Tongue (tissue), 2 donors: ENCODE data around the gene MAPRE3. TPM values are rescaled to one million over a fixed set of nuclear protein-coding genes. Genes with fewer than 3 reads are reported as not detected.

ENCODE experiments used
- DNase-seq: peaks from one replicate; pipeline ENCODE4 v3.0.0-alpha.2; 2015
- total RNA-seq: library from RNA; depleted of rRNA; stranded (reverse); fragments of >200 nt; gene quantifications from one replicate; pipeline ENCODE4 v1.2.3, GENCODE V29; 2014

The MAPRE3 gene
- total RNA-seq, 1 donor from 2014 or later = 4.0 TPM

GRCh38 chr2:27042159-27042661 is 71.8 kb downstream of the MAPRE3 start:
- no peak for DNase-seq

- no peak for DNase-seq
These were observed 72.7 kb downstream of the MAPRE3 start for GRCh38 chr2:27042985-27043634.

DNA sequence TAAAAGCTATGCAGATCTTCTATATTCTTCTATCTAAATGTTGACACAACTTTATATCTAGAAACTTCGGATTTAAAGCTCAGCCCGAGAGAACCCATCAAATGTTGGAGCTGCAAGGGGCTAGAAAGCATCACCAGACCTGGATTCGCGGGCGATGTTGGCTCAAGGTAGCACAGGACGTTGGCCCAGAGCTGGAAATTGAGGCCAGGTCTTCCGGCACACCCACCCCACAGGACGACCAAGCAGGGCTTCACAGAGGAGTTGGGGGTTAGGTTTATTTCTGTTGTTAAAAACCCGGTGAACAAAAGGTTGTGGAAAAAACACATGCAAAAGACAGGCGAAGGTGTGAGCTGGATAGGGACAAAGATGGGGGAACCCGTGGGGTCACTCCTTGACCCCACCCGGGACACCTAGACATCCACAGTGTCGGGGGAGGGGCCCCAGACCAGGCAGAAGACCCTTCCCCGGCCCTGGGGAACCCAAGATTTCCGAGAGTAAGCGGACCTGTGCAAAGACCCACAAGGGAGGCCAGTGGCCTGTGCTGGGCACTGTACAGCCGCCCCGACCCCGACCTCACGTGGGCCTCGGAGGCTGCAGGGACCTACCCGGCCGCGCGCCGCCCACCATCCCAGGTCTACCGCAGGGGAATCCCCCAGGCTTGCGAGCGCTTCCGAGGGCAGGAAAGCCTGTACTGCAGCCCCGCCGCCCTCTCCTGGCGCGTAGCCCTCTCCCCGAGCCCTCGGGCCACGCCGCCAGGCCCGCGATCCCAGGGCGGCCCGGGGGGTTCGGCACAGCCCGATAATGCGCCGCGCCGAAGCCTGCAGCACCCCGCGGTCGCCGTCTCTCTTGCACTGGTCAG is 79.2 kb downstream of the MAPRE3 start:
- peak; percentile 57 for DNase-seq

GRCh38 chr2:27050281-27050995 is 80.0 kb downstream of the MAPRE3 start:
- DNase-seq = peak; percentile 99

DNA sequence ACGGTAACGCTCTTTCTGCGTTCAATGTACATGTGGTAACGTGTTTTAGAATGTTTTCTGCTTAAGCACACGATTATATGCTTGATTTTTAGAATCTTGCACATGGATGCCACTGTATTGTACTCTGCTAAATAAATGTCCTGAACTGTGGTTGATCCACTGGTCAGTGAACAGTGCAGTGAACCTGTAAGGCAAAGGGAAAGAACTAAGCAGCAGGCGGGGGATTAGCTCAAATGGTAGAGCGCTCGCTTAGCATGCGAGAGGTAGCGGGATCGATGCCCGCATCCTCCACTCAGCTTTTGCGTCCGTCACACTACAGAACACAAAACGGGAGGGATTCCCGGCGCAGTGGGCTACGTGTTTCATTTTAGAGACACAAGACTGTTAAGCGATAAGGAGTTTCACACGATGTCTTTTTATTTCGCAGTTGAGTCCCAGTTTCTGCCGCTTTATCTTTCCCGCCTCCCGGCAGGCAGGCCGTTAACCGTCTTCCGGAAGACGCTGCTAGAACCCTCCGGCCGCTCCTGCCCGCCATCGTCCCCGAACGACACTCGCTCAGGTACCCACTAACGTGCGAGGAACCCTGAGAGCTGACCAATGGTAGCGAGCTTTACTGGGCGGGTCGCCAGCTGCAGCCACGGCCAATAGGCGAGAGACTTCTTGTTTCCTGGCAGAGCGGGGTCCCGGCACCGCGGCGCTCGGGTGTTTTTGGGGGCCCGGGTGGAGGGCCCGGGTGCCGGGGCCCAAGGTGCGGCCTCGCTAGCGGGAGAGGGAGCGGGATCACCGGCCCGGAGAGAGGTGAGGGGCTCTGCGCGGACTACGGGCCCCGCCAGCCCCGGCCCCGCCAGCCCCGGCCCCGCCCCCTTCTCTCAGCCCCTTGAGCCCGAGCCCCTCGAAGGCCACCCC is 80.8 kb downstream of the MAPRE3 start, which contains the start of gene AGBL5:
TSS of gene AGBL5 (plus strand) at position 673 of the 906 bp plus-strand sequence. CDS start 1,291 bp downstream, outside the sequence.
- peak; percentile 97 for DNase-seq

DNA sequence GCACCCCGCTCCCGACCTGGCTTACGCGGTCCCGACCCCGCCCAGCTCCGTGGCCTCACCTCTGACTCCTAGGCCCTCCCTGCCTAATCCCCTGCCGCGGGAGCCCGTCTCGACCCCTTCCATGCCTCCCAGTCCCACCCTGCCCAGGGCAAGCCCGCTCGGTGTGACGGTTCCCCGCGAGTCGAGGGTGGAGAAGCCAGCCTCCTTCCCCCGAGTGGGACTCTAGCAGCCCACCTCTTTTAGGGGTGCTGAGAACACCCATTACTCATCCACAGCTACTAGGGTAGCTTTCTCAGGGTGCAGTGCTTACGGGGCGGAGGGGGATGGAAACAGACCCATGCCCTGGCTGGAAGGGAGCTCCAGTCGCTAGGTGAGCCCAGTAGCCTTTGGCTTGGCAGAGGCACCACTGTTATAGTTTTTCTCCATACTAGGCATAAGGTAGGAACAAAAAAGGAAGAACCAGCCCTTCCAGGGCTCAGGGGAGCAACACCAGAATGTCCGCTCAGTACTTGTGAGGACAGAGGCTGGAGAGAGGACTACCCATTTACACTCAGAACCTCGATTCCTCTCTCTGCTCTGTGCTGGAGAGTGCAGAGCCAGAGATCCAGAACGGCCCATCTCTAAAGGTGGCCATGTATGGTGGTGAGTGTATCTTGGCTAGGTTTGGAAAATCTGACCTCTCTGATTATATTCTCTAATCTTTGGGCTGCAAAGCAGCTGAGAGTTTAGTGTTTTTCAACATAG is 81.6 kb downstream of the MAPRE3 start:
- no peak for DNase-seq

GRCh38 chr2:27053321-27053720 is 82.9 kb downstream of the MAPRE3 start:
- no peak for DNase-seq

- DNase-seq = no peak
These were observed 83.3 kb downstream of the MAPRE3 start for GRCh38 chr2:27053776-27054175.

- no peak for DNase-seq
These were observed 84.3 kb downstream of the MAPRE3 start for GRCh38 chr2:27054721-27055120.

- DNase-seq = no peak
These were observed 86.7 kb downstream of the MAPRE3 start for GRCh38 chr2:27057184-27057583.

- no peak for DNase-seq
These were observed 87.8 kb downstream of the MAPRE3 start for GRCh38 chr2:27058210-27058609.

GRCh38 chr2:27059141-27059820 is 88.8 kb downstream of the MAPRE3 start:
- no peak for DNase-seq

GRCh38 chr2:27060323-27060722 is 89.9 kb downstream of the MAPRE3 start:
- DNase-seq = no peak

GRCh38 chr2:27065128-27065527 is 94.7 kb downstream of the MAPRE3 start:
- DNase-seq = no peak

DNA sequence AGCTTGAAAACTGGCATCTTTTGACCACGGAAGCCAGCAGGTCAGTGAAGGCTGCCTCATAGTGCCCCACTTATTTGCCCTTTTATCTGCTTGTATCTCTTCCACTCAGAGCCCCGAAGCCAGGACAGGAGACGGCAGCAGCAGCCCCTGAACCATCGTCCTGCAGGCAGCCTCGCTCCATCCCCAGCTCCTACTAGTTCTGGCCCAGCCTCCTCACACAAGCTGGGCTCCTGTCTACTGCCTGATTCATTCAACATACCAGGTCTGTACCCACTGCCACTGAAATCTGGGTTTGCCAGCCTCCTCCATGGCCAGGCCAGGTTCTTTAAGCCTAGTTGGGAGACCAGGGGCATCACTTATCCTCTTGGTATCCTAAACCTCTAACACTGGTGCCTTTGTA is 96.9 kb downstream of the MAPRE3 start:
- DNase-seq = no peak

DNA sequence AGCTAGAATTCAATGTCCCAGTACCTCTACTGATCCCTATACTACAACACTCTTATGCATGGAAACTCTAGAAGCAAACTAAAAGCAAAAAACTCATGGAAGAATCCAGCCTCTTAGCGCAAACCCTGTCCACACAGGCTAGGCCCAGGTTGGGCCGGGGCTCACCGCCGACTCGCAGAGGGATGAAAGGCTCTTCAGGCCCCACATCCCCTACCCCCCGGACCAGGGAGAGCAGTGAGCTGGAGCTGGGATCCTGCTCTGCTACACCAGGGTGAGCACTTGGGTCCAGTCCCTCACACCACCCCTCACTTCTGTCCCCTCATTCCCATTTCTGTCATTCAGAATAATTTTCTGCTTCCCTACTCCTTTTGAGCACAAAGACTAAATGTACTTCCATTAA is 99.0 kb downstream of the MAPRE3 start:
- no peak for DNase-seq

- no peak for DNase-seq
These were observed 99.7 kb downstream of the MAPRE3 start for GRCh38 chr2:27069961-27070618.

DNA sequence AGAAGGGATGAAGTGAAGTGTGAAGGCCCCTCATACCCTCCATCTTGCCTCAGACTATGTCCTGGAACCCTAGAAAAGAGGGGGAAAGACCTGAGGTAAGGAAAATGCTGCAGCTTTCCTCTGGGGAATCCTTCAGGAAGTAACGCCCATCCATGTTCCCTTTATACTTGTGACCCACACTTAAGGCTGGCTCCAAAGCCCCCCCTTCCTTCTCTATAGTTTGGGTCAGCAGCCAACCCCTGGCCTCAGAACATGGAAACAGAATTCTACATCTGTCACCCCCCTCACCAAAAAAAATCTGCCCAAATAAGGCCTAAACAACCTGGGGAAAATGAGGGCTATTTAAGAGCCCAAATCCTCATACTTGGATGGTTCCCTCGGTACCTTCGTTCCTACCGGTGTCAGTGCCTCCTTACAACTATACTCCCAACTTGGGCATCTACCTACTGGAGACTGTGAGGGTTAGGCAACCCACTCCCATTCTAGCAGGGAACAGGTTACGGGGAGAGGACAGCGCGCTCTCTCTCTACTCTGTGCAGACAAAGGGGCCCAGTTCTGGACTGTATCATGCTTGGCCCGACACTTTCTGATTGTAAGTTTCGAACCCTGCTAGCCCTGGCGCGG is 100.3 kb downstream of the MAPRE3 start:
- DNase-seq = no peak
